Esophagus muscularis mucosa (tissue), 4 donors: ENCODE data around the gene PPP1R1B. TPM values are rescaled to one million over a fixed set of nuclear protein-coding genes. Genes with fewer than 3 reads are reported as not detected.

Source experiments
- DNase-seq: peaks from one replicate; pipeline ENCODE4 v3.0.0-alpha.2; 2017; ENCODE audit errors: extremely low spot score
- H3K27ac ChIP-seq, 4 donors: fragments of 200-600 bp; sonication (generic); replicated peaks in 1 of 4; 1 replicate in 3 of 4; 2 replicates in 1 of 4; pipeline ENCODE4 v1.5.1; 2016 to 2019; ENCODE audit warnings: mild to moderate bottlenecking in 1 of 4
- H3K27me3 ChIP-seq, 4 donors: fragments of 200-600 bp; sonication (generic); one replicate each; pipeline versions ENCODE4 v1.5.1 to v1.6.0; 2016 to 2019
- H3K36me3 ChIP-seq, 4 donors: fragments of 200-600 bp; sonication (generic); one replicate each; pipeline ENCODE4 v1.5.1; 2016 to 2019
- H3K4me1 ChIP-seq, 4 donors: fragments of 200-600 bp; sonication (generic); one replicate each; pipeline ENCODE4 v1.5.1; 2016 to 2019
- H3K4me3 ChIP-seq, 4 donors: fragments of 200-600 bp; sonication (generic); 1 replicate in 2 of 4; 2 replicates in 2 of 4; pipeline ENCODE4 v1.5.1; 2016 to 2019; ENCODE audit warnings: mild to moderate bottlenecking in 4 of 4, moderate library complexity in 1 of 4
- H3K9me3 ChIP-seq, 4 donors: fragments of 200-600 bp; sonication (generic); 1 replicate in 3 of 4; 2 replicates in 1 of 4; pipeline ENCODE4 v1.5.1; 2016 to 2019
- CTCF ChIP-seq, 3 experiments: fragments of 200-600 bp in 2 of 3; fragments of 450-650 bp in 1 of 3; sonication (generic) in 2 of 3; IDR thresholded peaks; one replicate each; pipeline ENCODE4 v1.5.1; 2017 to 2019; ENCODE audit warnings: antibody characterized with exemption in 3 of 3, mild to moderate bottlenecking in 2 of 3, moderate library complexity in 1 of 3
- EP300 ChIP-seq: sonication (generic); formaldehyde crosslinking; IDR thresholded peaks from one replicate; pipeline ENCODE4 v1.6.1; 2017; ENCODE audit warnings: antibody characterized with exemption
- POLR2A ChIP-seq: fragments of 450-650 bp; IDR thresholded peaks from one replicate; pipeline ENCODE4 v1.6.1; 2017; ENCODE audit warnings: antibody characterized with exemption, moderate library complexity, mild to moderate bottlenecking, low read depth
- POLR2AphosphoS5 ChIP-seq, 2 donors: sonication (generic); formaldehyde crosslinking; IDR thresholded peaks; one replicate each; pipeline ENCODE4 v1.6.1; 2017; ENCODE audit warnings: antibody characterized with exemption in 2 of 2
- WGBS: methylation state at CpG from one replicate; pipeline ENCODE4 v1.1.5; 2018; 5-methylcytosine and 5-hydroxymethylcytosine counted together
- intact Hi-C: fragments of 100-400 bp; cut with DNase I; formaldehyde crosslinking; loops from one replicate; pipeline ENCODE4 v1.15.1; 2023
- total RNA-seq, 4 donors: library from RNA; depleted of rRNA; stranded (reverse); fragments of >200 nt; gene quantifications; one replicate each; pipeline versions ENCODE4 v1.1.0 to v1.2.1, GENCODE V29; 2016

The PPP1R1B gene
- total RNA-seq, 4 donors from 2014 or later = 4.9 to 14.8 (median 9.8) TPM

GRCh38 chr17:39593371-39593770 lies 33.4 kb upstream of the PPP1R1B start:
- intact Hi-C loops = no loop called here
- 82% methylated on average over 2 of the region's 2 CpGs for WGBS

GRCh38 chr17:39595294-39595693 lies 31.5 kb upstream of the PPP1R1B start:
- Histone ChIP-seq H3K4me1 (peaks cover 23 to 37% (median 32%) of the 10 kb centered on the region in 4 donors), H3K27me3 (peaks cover 4 to 91% (median 55%) of the 10 kb centered on the region in 4 donors), H3K9me3 (no peaks in the 10 kb centered on the region), H3K27ac (no peak overlapping the region), H3K36me3 (no peaks in the 10 kb centered on the region), H3K4me3 (no peak overlapping the region)
- 15% methylated on average over 4 of the region's 4 CpGs for whole genome bisulfite sequencing
- DNase-seq = no peak
- intact Hi-C loops = no loop called here
- no peak for TF ChIP-seq EP300
- no peak for TF ChIP-seq POLR2AphosphoS5 (IDR thresholded peaks at IDR 0.05)
- TF ChIP-seq CTCF (IDR thresholded peaks at IDR 0.05) = no peak
- TF ChIP-seq POLR2A = no peak

More at GRCh38 chr17:39593371-39593770, 33.4 kb upstream of the PPP1R1B start:
- no peak overlapping the region for H3K4me3 ChIP-seq
- H3K27me3 ChIP-seq = peaks cover 0 to 72% (median 36%) of the 10 kb centered on the region in 4 donors
- H3K4me1 ChIP-seq = peaks cover 8 to 20% (median 16%) of the 10 kb centered on the region in 4 donors
- TF ChIP-seq POLR2AphosphoS5 (IDR thresholded peaks at IDR 0.05) (no peak), CTCF (IDR thresholded peaks at IDR 0.05) (no peak), EP300 (no peak)
- no peak overlapping the region for H3K27ac ChIP-seq
- no peaks in the 10 kb centered on the region for H3K9me3 ChIP-seq
- DNase-seq = no peak
- no peaks in the 10 kb centered on the region for H3K36me3 ChIP-seq

GRCh38 chr17:39595928-39596510 lies 30.7 kb upstream of the PPP1R1B start:
- Histone ChIP-seq H3K36me3 (no peaks in the 10 kb centered on the region), H3K9me3 (no peaks in the 10 kb centered on the region), H3K27me3 (peaks cover 4 to 98% (median 63%) of the 10 kb centered on the region in 4 donors), H3K4me3 (no peak overlapping the region), H3K4me1 (peaks cover 23 to 37% (median 32%) of the 10 kb centered on the region in 4 donors), H3K27ac (no peak overlapping the region)
- 17% methylated on average over 10 of the region's 11 CpGs for WGBS
- DNase-seq = no peak
- intact Hi-C loops = no loop called here
- TF ChIP-seq POLR2A (no peak), POLR2AphosphoS5 (IDR thresholded peaks at IDR 0.05) (no peak), CTCF (IDR thresholded peaks at IDR 0.05) (no peak), EP300 (no peak)

- WGBS = 2% methylated on average over 29 of the region's 47 CpGs
- H3K27ac ChIP-seq = no peak overlapping the region
- intact Hi-C loops = no loop called here
- peaks cover 4 to 100% (median 69%) of the 10 kb centered on the region in 4 donors for H3K27me3 ChIP-seq
- no peaks in the 10 kb centered on the region for H3K9me3 ChIP-seq
- peaks cover 23 to 37% (median 32%) of the 10 kb centered on the region in 4 donors for H3K4me1 ChIP-seq
- H3K36me3 ChIP-seq = no peaks in the 10 kb centered on the region
- H3K4me3 ChIP-seq = no peak overlapping the region
- DNase-seq = no peak
- no peak for TF ChIP-seq POLR2A
- TF ChIP-seq CTCF (IDR thresholded peaks at IDR 0.05) = no peak
- no peak for TF ChIP-seq EP300
- no peak for TF ChIP-seq POLR2AphosphoS5 (IDR thresholded peaks at IDR 0.05)
These were observed 30.0 kb upstream of the PPP1R1B start for GRCh38 chr17:39596543-39597267.
